Urinary bladder (tissue), 4 donors: Measurements from ENCODE around the gene APPL2. TPM values are rescaled to one million over a fixed set of nuclear protein-coding genes. Genes with fewer than 3 reads are reported as not detected.

Experiments used
- DNase-seq: peaks from one replicate; pipeline ENCODE4 v3.0.0-alpha.2; 2015; ENCODE audit errors: extremely low spot score
- H3K27ac ChIP-seq: one replicate; pipeline ENCODE4 v1.5.1; 2013; ENCODE audit warnings: low read depth, mild to moderate bottlenecking, moderate library complexity
- H3K36me3 ChIP-seq: one replicate; pipeline ENCODE4 v1.6.1; 2013; ENCODE audit warnings: mild to moderate bottlenecking, moderate library complexity; ENCODE audit not compliant: insufficient read depth
- H3K4me1 ChIP-seq: one replicate; pipeline ENCODE4 v1.6.1; 2013; ENCODE audit warnings: mild to moderate bottlenecking, moderate library complexity; ENCODE audit not compliant: insufficient read depth
- H3K4me3 ChIP-seq: one replicate; pipeline ENCODE4 v1.5.1; 2013; ENCODE audit warnings: low read depth, low read length
- WGBS: extraction: QIAGEN DNeasy Blood & Tissue Kit; methylation state at CpG from one replicate; pipeline ENCODE4 v1.1.7; 2013; 5-methylcytosine and 5-hydroxymethylcytosine counted together
- polyA plus RNA-seq: library from polyadenylated mRNA; stranded (reverse); fragments of 200-250 nt; gene quantifications from one replicate; pipeline ENCODE4 v1.2.3, GENCODE V29; 2013
- total RNA-seq: library from RNA; depleted of rRNA; stranded (reverse); fragments of >200 nt; gene quantifications from one replicate; pipeline ENCODE4 v1.2.3, GENCODE V29; 2014
- donor health status: healthy with polysubstance abuse.
- donor health status: healthy.

Gene APPL2
- total and polyA plus RNA-seq, 2 donors, result 14.6 to 51.0 TPM

DNA sequence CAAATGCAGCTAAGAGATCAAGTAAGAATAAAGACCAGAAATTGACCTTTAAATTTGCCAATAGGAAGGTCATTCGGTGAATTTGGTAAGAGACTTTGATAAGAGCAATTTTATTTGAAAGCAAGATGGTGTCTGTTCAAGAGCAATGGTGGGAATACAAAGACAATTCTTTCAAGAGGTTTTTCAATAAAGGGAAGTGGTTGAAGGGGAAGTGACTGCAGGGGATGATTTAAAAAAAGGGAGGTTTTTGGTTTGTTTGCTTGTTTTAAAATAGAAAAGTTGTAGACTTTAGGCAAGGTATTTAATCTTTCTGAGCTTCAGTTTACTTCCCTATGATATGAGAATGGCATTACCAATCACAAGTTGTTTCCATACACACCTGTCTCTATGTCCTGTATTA is 4.3 kb upstream of the APPL2 start:
- Histone ChIP-seq H3K27ac (no peak overlapping the region), H3K4me3 (no peak overlapping the region), H3K4me1 (no peaks in the 10 kb centered on the region), H3K36me3 (no peaks in the 10 kb centered on the region)
- 74% methylated on average over 1 of the region's 1 CpG for WGBS
- no peak for DNase-seq

DNA sequence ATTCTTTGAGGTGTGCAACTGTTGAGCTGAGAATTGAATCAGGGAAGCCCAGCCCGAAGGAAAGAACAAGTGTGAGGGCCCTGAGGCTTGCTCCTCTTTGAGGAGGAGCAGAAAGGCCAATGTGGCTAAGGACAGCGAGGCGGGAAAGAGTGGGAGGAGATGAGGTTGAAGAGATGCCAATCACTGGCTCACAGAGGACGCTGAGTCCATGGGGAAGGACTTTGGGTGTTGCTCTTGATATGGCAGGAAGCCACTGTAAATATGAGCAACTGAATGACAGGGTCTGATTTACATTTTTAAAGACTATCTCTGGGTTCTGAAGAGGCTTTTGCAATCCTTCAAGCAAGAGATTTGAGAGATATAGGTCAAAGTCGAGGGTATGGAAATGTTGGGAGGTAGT is 3.3 kb upstream of the APPL2 start:
- 75% methylated on average over 5 of the region's 5 CpGs for WGBS
- Histone ChIP-seq H3K36me3 (no peaks in the 10 kb centered on the region), H3K4me1 (no peaks in the 10 kb centered on the region), H3K4me3 (no peak overlapping the region), H3K27ac (no peak overlapping the region)
- no peak for DNase-seq

DNA sequence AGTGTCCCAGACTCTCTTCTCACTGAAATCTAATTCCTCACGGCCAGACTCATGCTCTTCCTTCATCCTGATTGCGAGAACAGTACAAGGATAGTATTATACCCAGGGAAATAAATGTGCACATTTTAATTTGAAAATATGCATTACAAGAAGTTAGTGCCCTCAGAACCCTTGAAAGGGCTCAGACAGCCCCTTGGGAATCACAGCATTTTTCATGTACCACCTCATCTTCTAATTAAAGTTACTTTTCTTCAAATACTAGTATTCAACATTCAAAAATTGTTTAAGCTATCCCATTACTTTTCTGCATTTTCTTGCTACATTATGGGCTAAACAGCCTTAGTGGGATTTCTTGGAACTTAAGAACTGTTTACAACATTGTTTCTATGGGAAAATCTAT is 1.7 kb upstream of the APPL2 start:
- Histone ChIP-seq H3K36me3 (no peaks in the 10 kb centered on the region), H3K27ac (no peak overlapping the region), H3K4me3 (no peak overlapping the region), H3K4me1 (peaks cover 2% of the 10 kb centered on the region)
- no peak for DNase-seq
- WGBS, result 90% methylated on average over 2 of the region's 2 CpGs

DNA sequence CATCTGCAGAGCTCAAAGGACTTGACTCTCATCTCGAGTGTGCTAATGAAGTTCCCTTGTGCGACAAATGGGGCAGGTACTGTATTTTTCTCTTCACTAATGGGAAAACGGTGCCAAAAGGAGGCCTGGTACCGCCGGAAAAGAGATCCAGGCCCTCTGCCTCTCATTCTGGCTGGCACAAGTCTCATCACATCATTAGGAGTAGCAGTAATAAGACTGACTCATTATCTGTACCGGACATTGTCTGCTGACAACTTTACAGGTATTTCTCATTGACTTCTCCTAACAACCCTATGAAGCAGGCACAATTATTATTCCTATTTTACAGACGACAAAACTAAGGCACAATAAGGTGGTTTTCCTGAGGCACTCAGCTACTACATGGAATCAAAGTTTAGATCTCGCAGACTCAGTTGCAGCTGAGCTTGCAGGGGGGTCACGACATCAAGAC is 668 bp downstream of the APPL2 start:
- Histone ChIP-seq H3K4me1 (peaks cover 2% of the 10 kb centered on the region), H3K4me3 (peak overlapping the region; percentile 97), H3K27ac (peak overlapping the region; percentile 97), H3K36me3 (no peaks in the 10 kb centered on the region)
- 1% methylated on average over 9 of the region's 9 CpGs for WGBS
- DNase-seq, result no peak

DNA sequence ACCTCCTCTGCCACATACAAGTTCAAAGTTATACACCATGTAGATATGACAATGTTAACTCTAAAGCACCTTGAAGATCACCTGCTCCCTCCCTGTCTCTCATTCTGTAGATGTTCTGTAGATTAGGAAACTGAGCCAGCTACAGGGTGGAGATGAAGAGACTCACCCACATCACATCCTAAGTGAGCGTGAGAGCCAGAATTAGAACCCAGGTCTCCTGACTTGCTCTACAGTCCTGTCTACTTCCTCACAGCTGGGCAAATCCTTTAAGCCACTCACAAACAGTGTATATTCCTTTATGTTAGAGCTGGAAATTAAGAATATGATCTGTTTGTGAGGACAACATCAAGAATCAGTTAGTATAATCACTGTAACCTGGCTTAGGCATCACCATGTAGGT is 1.8 kb downstream of the APPL2 start:
- 81% methylated on average over 1 of the region's 1 CpG for WGBS
- peaks cover 2% of the 10 kb centered on the region for H3K4me1 ChIP-seq

DNA sequence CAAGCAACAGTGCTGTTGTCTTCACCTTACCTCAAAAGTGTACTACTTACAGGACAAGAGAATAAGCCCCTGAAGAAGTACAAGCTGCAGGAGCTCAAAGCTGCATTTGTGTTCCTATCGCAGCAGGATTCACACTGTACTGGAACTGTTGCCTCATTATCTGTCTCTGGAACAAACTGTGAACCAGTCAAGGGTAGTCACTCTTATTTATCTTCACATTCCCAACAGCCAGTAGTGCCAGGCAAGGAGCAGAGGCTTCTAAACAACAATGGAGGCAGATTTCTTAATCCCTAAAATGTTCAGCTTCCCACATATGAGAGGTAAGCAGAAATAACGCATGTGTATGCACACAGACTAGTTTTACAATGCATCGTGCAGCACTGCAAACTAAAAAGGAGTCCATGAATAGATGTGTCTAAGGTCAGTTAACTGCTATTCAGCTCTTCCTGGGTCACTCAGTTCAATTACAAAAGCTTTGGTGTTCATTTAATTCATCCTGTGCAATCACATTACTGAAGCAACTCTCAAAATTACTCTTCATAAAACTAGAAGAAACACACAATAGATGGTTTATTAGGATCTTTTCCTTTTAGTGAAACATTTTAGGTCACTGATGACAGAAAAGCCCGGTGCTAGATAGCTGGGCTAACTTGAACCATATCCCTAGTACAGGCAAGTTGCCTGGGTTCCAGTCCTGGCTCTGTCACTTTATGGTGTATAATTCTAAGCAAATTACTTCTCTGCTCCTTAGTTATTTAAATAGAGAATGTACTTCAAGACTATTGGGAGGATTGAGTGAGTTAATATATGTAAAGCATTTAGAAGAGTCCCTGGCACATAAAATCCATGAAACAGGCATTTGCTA is 2.7 kb downstream of the APPL2 start:
- peaks cover 2% of the 10 kb centered on the region for H3K4me1 ChIP-seq
- H3K4me3 ChIP-seq, result no peak overlapping the region
- DNase-seq, result no peak
- no peaks in the 10 kb centered on the region for H3K36me3 ChIP-seq
- WGBS, result 74% methylated on average over 4 of the region's 4 CpGs
- H3K27ac ChIP-seq, result no peak overlapping the region

More for the DNA sequence above, 1.8 kb downstream of the APPL2 start:
- H3K36me3 ChIP-seq, result no peaks in the 10 kb centered on the region
- H3K4me3 ChIP-seq, result peak overlapping the region; percentile 97
- no peak overlapping the region for H3K27ac ChIP-seq
- no peak for DNase-seq

DNA sequence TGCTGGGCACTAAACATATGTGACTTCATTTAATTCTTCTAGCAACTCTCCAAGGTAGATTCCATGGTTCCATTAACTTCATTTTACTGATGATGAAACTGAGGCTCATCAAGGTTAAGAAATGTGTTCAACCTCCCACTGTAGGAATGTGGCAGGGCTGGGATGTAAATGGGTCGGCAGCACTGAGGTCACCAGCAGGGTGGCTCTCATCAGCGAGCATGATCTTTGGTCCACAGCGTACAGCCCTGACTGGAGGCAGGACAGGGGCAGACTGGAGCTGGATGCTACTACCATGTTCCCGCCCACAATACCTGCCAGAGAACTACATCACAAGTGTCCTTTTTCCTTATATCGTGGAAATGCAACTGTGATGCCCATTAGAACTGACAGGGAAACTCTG is 4.6 kb downstream of the APPL2 start:
- no peak overlapping the region for H3K27ac ChIP-seq
- no peak overlapping the region for H3K4me3 ChIP-seq
- DNase-seq, result no peak
- peaks cover 2% of the 10 kb centered on the region for H3K4me1 ChIP-seq
- H3K36me3 ChIP-seq, result no peaks in the 10 kb centered on the region
- 83% methylated on average over 5 of the region's 5 CpGs for WGBS

DNA sequence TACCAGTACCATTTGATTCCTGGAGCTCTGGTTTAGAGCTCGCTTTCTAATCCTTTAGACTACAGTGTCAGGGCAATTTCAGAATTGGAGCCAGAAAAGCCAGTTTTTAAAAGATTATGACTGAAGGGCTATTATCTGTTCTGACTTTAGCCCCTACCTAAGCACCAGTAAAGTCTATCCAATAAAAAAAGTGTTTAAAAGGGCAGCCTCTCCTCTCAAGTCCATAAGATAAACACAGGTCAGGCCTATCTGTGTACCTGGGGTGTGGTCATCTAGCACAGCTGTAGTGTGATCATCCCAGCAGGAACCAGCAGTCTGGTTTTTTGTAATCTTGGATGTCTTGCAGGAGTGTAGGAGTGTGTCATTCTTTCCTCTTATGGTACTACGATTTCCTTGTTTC is 6.6 kb downstream of the APPL2 start:
- H3K27ac ChIP-seq, result no peak overlapping the region
- no peak overlapping the region for H3K4me3 ChIP-seq
- H3K4me1 ChIP-seq, result peaks cover 2% of the 10 kb centered on the region
- H3K36me3 ChIP-seq, result no peaks in the 10 kb centered on the region
- DNase-seq, result no peak
- 69% methylated on average over 2 of the region's 2 CpGs for WGBS

DNA sequence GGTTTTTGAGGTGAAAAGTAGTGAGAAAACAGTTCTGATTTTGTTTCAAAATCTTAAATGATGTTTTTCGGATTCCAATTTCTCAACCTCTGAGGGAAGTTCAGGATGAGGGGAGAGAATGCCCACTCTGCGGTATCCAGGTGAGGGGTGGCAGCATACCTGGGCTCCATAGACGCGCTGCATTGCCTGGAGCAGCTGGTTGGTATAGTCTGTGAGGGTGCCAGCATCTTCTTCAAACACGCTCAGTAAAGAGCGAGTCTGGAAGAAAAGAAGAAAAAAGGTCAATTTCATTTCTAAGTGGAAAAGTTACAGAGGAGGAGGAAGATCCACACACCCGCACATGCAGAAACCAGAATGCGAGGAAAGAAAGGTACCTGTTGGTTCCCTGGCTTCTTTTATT is 7.0 kb downstream of the APPL2 start:
- Histone ChIP-seq H3K27ac (no peak overlapping the region), H3K36me3 (no peaks in the 10 kb centered on the region), H3K4me3 (no peak overlapping the region), H3K4me1 (peaks cover 2% of the 10 kb centered on the region)
- DNase-seq, result no peak
- 97% methylated on average over 8 of the region's 8 CpGs for WGBS

DNA sequence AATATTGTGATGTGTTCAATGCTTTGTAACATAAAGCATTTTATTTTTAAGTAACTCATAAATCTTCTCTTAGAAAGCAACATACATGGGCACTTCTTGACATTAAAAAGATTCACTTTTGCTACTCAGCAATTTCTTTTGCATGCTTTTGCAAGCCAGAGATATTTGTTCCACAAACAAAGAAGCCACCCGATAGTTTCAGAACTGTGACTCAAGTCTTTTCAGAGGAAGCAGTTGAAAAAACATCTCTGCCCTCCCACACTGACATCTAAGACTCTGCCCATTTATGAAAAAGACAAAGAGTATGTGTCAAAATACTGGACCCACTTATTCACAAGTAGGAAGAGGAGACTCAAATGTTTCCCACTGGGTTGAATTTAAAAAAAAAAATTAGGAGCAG is 7.5 kb downstream of the APPL2 start:
- Histone ChIP-seq H3K4me1 (peaks cover 2% of the 10 kb centered on the region), H3K36me3 (no peaks in the 10 kb centered on the region), H3K4me3 (no peak overlapping the region), H3K27ac (no peak overlapping the region)
- no peak for DNase-seq
- 64% methylated on average over 1 of the region's 1 CpG for WGBS

DNA sequence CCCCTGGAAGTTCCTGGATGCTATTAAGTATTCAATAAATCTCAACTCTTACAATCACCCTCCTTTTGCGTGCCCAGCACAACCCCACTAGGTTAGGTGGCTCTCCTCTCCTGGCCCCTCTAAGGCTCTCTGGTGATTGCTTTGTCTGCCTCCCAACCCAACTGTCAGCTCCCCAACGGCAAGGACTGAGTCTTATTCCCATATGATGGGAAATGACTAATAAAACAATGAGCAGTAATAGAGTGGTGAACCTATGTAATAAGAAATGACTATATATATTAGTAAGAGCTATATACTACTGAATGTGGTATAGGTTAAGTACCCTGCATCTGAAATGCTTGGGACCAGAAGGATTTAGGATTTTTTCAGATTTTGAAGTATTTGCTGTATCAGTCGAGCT is 8.1 kb downstream of the APPL2 start:
- 91% methylated on average over 3 of the region's 3 CpGs for WGBS
- H3K4me3 ChIP-seq, result no peak overlapping the region
- DNase-seq, result no peak
- H3K27ac ChIP-seq, result no peak overlapping the region
- no peaks in the 10 kb centered on the region for H3K36me3 ChIP-seq
- H3K4me1 ChIP-seq, result no peaks in the 10 kb centered on the region

DNA sequence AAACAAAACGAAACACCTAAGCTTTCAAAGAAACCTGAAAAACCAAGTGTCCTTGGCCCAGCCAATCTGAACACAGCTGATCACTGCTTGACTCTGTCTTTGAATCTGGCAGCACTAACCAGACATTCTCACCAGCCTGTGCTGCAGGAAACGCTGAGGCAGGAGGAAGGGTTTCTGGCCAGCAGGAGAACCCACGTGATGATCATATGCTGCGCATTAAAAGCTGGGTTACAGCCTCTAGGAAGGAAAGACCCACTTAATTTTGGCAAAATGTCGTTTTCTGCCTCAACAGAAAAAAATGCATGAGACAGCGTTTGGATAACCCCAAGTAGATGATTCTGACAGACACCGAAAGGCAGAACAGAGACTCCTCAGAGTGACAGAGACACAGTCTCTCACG is 9.8 kb downstream of the APPL2 start:
- no peaks in the 10 kb centered on the region for H3K36me3 ChIP-seq
- WGBS, result 39% methylated on average over 8 of the region's 8 CpGs
- no peak overlapping the region for H3K4me3 ChIP-seq
- H3K27ac ChIP-seq, result no peak overlapping the region
- DNase-seq, result no peak
- no peaks in the 10 kb centered on the region for H3K4me1 ChIP-seq

DNA sequence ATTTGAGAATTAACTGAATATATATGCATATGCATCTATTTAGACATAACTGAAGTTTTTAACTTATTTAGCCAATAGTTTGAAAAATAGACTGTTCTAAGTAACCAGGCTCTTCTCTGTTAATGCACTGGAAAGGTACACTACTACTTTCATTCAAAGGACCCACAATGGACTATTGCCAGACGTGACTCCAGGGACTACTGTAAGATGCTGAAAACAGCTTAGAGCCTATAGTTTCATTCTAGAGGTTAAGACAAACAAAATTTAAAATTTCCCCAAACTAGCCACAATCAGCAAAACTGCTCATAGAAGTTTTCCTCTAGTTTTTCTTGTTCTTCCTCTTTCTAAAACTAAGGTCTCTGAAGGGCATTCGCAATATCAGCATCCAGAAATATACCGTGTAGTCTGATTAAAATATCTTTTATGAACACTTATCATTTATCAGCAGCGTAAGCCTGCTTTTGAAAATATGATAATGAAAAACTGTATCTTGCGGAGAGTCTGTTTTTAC is 10.4 kb downstream of the APPL2 start:
- Histone ChIP-seq H3K4me1 (no peaks in the 10 kb centered on the region), H3K27ac (peak overlapping the region; percentile 19), H3K36me3 (no peaks in the 10 kb centered on the region), H3K4me3 (no peak overlapping the region)
- no peak for DNase-seq
- WGBS, result 72% methylated on average over 5 of the region's 5 CpGs

DNA sequence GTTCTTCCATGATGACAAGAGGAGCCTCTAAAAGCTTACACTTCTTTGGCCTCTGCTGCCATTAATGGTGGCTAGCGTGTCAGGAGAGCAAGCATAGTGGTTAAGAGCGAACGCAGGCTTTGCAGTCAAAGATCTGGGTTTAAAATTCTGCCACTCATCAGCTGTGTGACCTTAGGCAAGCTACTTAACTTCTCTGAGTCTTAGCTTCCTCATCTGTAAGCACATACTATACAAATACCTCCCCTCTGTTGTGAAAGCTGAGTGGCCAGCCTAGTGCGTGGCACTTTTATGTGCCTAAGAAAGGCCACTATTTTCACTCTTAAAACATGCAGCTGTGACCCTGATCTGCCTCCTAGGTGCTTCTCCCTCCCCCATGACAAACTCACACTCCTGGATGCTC is 11.6 kb downstream of the APPL2 start:
- Histone ChIP-seq H3K4me3 (no peak overlapping the region), H3K27ac (no peak overlapping the region), H3K36me3 (no peaks in the 10 kb centered on the region), H3K4me1 (no peaks in the 10 kb centered on the region)
- no peak for DNase-seq
- WGBS, result 97% methylated on average over 4 of the region's 4 CpGs
